Right hindlimb (tissue), 1 donor: ENCODE data around the gene RGS9.
"Not testable (repeated sequence)": the region's sequence is repeated elsewhere in the genome, so short reads cannot be mapped to it uniquely, and the experiment has no call there.

Experiments used
- DNase-seq: peaks from one replicate; pipeline ENCODE4 v3.0.0-alpha.2; 2018

Gene RGS9

GRCh38 chr17:65116515-65116914, 20.7 kb upstream of the RGS9 start:
- not testable (repeated sequence) for DNase-seq

DNA sequence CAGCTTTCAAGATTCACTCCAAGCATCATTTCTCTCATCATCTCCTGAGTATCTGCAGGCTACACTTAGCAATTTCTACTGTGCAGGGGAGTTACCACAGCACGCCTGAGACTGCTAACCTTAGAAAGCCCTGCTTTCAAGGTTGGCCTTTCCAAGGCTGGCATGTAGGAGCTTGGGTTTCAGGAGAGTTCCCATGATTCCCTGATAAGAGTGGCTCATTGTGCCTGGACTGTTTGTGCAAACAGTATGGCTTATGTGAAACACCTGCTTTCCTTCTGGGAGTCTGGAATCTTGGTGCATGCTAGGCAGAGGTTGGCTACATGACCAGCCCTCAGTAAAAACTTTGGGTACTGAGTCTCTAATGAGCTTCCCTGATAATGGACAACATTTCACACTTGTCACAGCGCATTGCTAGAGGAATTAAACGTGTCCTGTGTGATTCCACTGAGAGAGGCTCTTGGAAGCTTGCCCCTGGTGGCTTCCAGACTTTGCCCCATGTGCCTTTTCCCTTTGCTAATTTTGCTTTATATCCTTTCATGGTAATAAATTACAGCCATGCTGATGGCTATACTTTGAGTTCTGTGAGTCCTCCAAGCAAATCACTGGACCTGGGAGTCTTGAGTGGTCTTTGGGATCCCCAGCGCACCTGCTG, 19.7 kb upstream of the RGS9 start:
- DNase-seq = no peak

DNA sequence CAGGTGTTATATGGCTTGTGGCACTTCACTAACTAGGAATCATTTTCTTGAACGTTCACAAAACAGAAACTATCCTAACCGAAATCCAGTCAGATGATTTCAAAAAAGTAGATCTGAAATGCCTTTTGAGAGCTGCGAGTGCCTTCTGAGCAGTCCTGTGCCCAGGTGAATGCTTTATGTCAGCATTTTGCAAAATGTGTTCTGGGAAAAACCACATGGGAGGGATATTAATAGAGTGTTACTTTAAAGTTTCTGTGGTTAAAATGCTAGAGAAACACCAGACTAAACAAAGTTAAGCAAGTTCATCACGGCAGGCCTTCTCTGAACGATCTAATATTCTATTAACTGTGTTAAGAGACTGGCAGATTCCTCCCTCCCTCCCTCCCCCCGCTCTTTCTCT, 15.8 kb upstream of the RGS9 start:
- no peak for DNase-seq

DNA sequence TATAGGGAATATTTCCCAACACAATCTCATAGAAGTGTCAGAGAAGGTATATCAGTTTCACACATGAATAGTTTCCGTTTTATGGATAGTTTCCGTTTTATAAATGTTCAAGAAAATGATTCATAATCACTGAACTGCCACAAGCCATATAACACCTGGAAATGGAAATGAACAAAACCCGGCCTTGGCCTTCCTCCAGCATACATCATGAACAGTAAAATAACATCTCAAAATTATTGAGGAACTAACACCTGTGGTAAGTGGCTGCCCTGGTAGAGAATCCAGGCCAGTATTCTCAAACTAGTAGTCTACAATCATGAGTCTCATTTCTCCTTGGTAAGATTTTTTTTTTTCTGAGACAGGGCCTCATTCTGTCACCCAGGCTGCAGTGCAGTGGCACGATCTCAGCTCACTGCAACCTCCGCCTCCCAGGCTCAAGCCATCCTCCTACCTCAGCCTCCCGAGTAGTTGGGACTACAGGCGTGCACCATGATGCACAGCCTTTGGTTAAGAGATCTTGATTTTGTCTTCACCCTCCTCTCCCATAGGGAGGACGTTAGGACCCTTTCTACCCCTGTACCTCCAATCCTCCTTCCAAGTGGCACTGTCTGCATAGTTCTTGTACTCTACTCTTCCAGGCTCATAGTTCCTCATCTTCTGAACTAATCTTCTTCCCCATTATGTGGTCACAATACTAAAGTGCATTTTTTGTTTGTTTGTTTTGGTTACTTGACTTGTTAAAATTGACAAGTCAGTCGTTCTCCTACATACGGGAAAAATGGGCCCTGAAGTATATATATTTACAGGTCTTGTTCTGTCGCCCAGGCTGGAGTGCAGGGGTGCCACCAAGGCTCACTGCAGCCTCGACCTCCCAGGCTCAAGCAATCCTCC, 15.0 kb upstream of the RGS9 start:
- DNase-seq = no peak

DNA sequence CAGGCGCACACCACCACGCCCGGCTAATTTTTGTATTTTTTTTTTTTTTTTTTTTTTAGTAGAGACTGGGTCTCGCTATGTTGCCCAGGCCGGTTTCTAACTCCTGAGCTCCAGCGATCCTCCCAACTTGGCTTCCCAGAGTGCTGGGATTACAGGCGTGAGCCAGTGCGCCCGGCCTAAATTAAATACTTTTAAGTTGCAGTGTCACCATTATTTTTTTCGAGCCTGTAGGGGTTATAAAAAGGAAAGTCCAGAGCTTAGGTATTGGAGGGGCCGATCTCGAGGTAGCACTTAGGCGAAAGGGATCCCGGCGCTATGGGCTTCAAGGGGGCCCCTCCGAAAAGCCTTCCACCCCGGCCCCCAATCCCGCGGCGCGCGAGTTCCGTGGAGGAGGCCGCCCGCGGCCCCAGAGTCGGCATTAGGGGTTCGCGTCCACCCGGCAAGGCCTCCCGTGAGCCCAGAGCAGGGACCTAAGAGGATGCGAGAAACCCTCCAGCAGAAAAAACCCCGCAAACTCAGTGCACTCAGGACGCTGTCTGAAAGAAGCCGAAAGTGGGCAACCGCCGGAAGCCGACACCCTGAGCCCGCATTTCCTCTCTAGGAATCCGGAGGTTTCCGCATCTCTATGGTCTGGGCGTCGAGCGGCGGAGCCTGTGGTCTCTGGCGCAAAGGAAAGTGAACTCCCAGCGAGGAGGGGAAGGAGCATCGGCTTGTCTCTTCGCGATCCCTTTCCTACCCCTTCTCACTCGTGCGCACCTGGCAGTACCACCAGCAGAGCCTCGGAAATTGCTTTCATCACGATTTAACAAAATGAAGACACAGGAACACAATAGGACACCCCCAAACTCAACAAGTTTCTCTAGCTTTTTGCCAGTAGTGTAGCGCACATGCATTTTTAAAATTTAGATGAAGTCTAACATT, 14.1 kb upstream of the RGS9 start:
- peak; percentile 93 for DNase-seq

- no peak for DNase-seq
These were observed 13.2 kb upstream of the RGS9 start for GRCh38 chr17:65123757-65124675.

- no peak for DNase-seq
These were observed 6.3 kb upstream of the RGS9 start for GRCh38 chr17:65130832-65131231.

DNA sequence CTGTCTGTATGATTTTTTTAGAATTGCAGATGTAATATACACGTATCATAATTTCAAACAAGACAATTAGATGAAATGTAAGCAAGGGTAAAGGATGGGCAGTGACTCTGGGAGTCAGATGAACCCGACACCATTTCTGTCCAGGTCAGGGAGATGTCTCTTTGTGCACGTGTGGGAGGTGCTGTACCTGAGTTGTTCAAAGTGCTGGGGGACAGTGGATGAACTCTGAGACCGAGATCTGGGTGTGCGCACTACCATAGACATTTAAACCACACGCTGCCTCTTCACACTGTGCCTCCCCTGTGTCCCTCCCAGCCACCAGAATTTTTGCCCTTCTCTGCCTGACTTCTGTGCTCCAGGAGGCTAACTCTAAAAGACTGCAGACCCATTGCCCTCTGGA, 5.9 kb upstream of the RGS9 start:
- no peak for DNase-seq

- no peak for DNase-seq
These were observed 5.2 kb upstream of the RGS9 start for GRCh38 chr17:65131946-65132345.

DNA sequence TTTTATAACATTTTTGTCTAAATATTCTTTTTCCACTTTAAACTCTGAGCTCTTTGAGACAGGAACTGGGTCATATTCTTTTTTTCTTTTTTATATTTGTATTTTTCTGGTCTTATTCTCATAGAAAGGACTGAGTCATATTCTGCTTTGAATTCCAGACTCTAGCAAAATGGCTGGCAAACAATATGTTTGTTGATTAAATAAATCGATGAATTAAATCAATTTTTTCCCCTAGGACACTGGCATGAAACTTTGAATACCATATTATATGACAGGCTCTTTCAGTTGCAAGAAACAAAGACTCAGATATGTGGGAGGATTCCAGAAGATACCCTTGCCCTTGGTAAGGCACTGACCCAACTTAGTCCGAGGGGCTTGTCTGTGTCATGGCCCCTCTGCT, 3.1 kb upstream of the RGS9 start:
- no peak for DNase-seq

GRCh38 chr17:65139101-65139764, 2.1 kb downstream of the RGS9 start:
- DNase-seq = no peak

DNA sequence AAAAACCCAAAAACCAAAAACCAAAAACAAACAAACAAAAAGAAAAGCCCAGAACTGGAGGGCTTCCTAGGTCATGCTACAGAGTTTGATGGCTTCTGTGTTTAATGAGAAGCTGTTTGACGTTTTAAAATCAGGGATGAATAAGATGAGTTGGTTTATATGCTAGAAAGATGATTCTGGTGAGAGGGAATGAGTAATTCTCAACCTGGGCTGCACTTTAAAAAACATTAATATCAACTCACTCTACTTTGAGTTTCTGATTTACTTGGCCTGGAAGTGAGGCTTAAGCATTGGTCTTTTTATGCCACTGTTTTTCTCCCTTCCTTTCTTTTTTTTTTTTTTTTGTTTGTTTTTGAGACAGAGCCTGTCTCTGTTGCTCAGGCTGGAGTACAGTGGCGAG, 5.1 kb downstream of the RGS9 start:
- no peak for DNase-seq

DNA sequence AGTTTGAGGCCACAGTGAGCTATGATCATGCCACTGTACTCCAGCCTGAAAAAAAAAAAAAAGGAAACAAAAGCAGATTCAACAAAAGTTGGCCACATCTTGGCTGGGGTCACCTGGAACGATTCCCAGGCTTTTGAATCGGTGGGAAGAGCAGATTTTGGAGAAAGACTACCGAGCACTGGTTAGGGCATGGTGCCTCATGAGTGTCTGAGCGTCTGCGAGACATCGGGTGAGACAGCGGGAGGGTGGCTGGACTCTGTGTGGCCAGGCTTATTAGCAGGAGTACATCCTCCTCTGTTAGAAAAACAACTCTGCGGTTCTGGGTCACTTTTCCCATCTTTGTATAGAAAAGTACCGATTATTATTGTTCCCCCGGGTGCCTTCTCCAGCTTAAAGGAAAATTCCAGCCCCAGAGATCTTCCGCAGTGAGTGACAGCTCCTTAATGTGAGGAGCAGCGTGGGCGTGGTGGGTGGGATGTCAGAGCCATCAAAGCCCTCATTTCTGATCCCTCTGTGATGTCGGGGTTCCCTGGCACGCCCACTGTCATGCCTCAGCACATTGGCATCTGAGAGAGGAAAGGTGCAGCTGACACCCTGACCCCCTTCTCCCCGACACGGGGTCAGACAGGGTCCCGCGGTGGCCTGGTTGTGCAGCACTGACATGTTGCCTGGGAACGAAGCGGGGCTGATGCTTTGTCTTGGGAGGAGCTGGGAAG, 6.9 kb downstream of the RGS9 start:
- no peak for DNase-seq

GRCh38 chr17:65145743-65146142, 8.6 kb downstream of the RGS9 start:
- no peak for DNase-seq

GRCh38 chr17:65147955-65148354, 10.8 kb downstream of the RGS9 start:
- DNase-seq = no peak

GRCh38 chr17:65154770-65155589, 17.8 kb downstream of the RGS9 start:
- DNase-seq = no peak

GRCh38 chr17:65155622-65156021, 18.5 kb downstream of the RGS9 start:
- DNase-seq = no peak

GRCh38 chr17:65156185-65156834, 19.1 kb downstream of the RGS9 start:
- no peak for DNase-seq

- DNase-seq = no peak
These were observed 19.8 kb downstream of the RGS9 start for GRCh38 chr17:65156835-65157565.
